ENCODE results near the gene SLC8B1.
A peak's percentile ranks its signal among the peaks of the same experiment; 100 is the strongest.

Gene SLC8B1

GRCh38 chr12:113292547-113292946, 42.4 kb downstream of the SLC8B1 start:
- DNase-seq = no peak

GRCh38 chr12:113292091-113292490, 42.8 kb downstream of the SLC8B1 start:
- DNase-seq = no peak

- no peak for DNase-seq
These were observed 43.3 kb downstream of the SLC8B1 start for GRCh38 chr12:113291586-113291985.

GRCh38 chr12:113290506-113290905, 44.4 kb downstream of the SLC8B1 start:
- peak; percentile 49 for DNase-seq

- no peak for DNase-seq
These were observed 45.5 kb downstream of the SLC8B1 start for GRCh38 chr12:113289361-113289760.

GRCh38 chr12:113287899-113288282, 47.0 kb downstream of the SLC8B1 start:
- DNase-seq = no peak

- DNase-seq = no peak
These were observed 47.6 kb downstream of the SLC8B1 start for GRCh38 chr12:113287146-113287898.

GRCh38 chr12:113286712-113287111, 48.2 kb downstream of the SLC8B1 start:
- DNase-seq = no peak

GRCh38 chr12:113285679-113286610, 49.0 kb downstream of the SLC8B1 start:
- DNase-seq = no peak

- peak; percentile 61 for DNase-seq
These were observed 50.2 kb downstream of the SLC8B1 start for GRCh38 chr12:113284751-113285150.

- DNase-seq = no peak
These were observed 56.3 kb downstream of the SLC8B1 start for GRCh38 chr12:113278633-113279032.

GRCh38 chr12:113278141-113278540, 56.8 kb downstream of the SLC8B1 start:
- no peak for DNase-seq

GRCh38 chr12:113277511-113277910, 57.4 kb downstream of the SLC8B1 start:
- no peak for DNase-seq

GRCh38 chr12:113276946-113277500, 57.9 kb downstream of the SLC8B1 start:
- no peak for DNase-seq

GRCh38 chr12:113276306-113276705, 58.6 kb downstream of the SLC8B1 start:
- peak; percentile 34 for DNase-seq

- no peak for DNase-seq
These were observed 60.1 kb downstream of the SLC8B1 start for GRCh38 chr12:113274848-113275247.

- DNase-seq = peak; percentile 24
These were observed 61.7 kb downstream of the SLC8B1 start for GRCh38 chr12:113273053-113273725.

GRCh38 chr12:113271853-113272561, 62.9 kb downstream of the SLC8B1 start:
- DNase-seq = peak; percentile 51

- no peak for DNase-seq
These were observed 63.5 kb downstream of the SLC8B1 start for GRCh38 chr12:113271466-113271852.

- DNase-seq = no peak
These were observed 64.2 kb downstream of the SLC8B1 start for GRCh38 chr12:113270709-113271009.

- DNase-seq = no peak
These were observed 65.5 kb downstream of the SLC8B1 start for GRCh38 chr12:113269257-113269943.

- DNase-seq = no peak
These were observed 66.3 kb downstream of the SLC8B1 start for GRCh38 chr12:113268621-113269020.
